ENCODE results near the gene GTF3C1. TPM values are rescaled to one million over a fixed set of nuclear protein-coding genes. Genes with fewer than 3 reads are reported as not detected.

The GTF3C1 gene
- total and polyA plus RNA-seq, 2 of the 13 experiments (the other 11 are each of a cell fraction or from before 2014, with no cell fraction given): 29.2 to 72.7 TPM

- no peak overlapping the region for H3K4me3 ChIP-seq (replicated peaks in 1 of 3; ENCODE audit: insufficient read depth in 1 of 3, low read depth in 2 of 3, low read length in 3 of 3)
- H3K9me3 ChIP-seq (ENCODE audit: low read length): no peaks in the 10 kb centered on the region
- in situ Hi-C loops (cut with HindIII; ENCODE audit: extremely low pct_ligation_motif_present, low pct_unique_long_range_greater_than_20kb) (no loop called here), intact Hi-C loops (cut with micrococcal nuclease; ENCODE audit: unreplicated experiment) (loop anchor here (10.0 kb wide), 1 partner anchor 90 kb away; no protein-coding TSS in a partner anchor)
- H3K79me2 ChIP-seq (ENCODE audit: insufficient read depth, low read length): no peaks in the 10 kb centered on the region
- BruUV-seq (replicated peaks): no TSS peak
- DNase-seq (ENCODE audit: low spot score) (no peak), FAIRE-seq (no peak), ATAC-seq (no peak)
- no peaks in the 10 kb centered on the region for H3K27me3 ChIP-seq (ENCODE audit: control insufficient read depth in 1 of 2, insufficient read depth in 2 of 2, low read length in 2 of 2)
- H3K4me2 ChIP-seq (ENCODE audit: low read depth, low read length): no peak overlapping the region
- H3K27ac ChIP-seq (ENCODE audit: extremely low read length, insufficient read depth, low read length): no peak overlapping the region
- H4K20me1 ChIP-seq (ENCODE audit: insufficient read depth, low read length): peaks cover 9% of the 10 kb centered on the region; the same call in 1 of the 2 replicates
- no peak overlapping the region for H2AFZ ChIP-seq (ENCODE audit: low read length)
- ChIA-PET POLR2A (interaction anchor here (1.9 kb wide), 1 partner anchor 35 kb away, joined by 5 read pairs; the partner anchor contains the start of genes GTF3C1 and KATNIP), CTCF (ENCODE audit: low intra/inter-chr PET ratio, low total read pairs) (no interaction called here)
- H3K9ac ChIP-seq (ENCODE audit: insufficient read depth, low read depth, low read length): no peak overlapping the region
- peaks cover 5% of the 10 kb centered on the region for H3K4me1 ChIP-seq (ENCODE audit: insufficient read depth, low read length)
- WGBS (ENCODE audit: low lambda C conversion rate): 98% methylated on average over 12 of the region's 12 CpGs
- TF ChIP-seq RBM22 (optimal IDR thresholded peaks at IDR 0.05; ENCODE audit: low read length) (no peak), ZNF280D (CRISPR knock-in tag; IDR thresholded peaks at IDR 0.05) (no peak), HNF1B (CRISPR knock-in tag; IDR thresholded peaks at IDR 0.05) (no peak), JUNB (CRISPR knock-in tag; IDR thresholded peaks at IDR 0.05; ENCODE audit: borderline replicate concordance) (no peak), ISX (CRISPR knock-in tag; conservative IDR thresholded peaks at IDR 0.05) (no peak), TFDP1 (CRISPR knock-in tag; IDR thresholded peaks at IDR 0.05; ENCODE audit: borderline replicate concordance) (no peak), ZFP41 (CRISPR knock-in tag; IDR thresholded peaks at IDR 0.05; ENCODE audit: borderline replicate concordance) (no peak), ZNF740 (CRISPR knock-in tag; IDR thresholded peaks at IDR 0.05) (no peak), PITX1 (CRISPR knock-in tag; IDR thresholded peaks at IDR 0.05) (no peak), ELK4 (CRISPR knock-in tag; IDR thresholded peaks at IDR 0.05; ENCODE audit: borderline replicate concordance) (no peak), POLR2AphosphoS5 (IDR thresholded peaks at IDR 0.05; ENCODE audit: low read depth, low read length) (no peak), BRCA1 (CRISPR knock-in tag; IDR thresholded peaks at IDR 0.05) (no peak), ZNF644 (CRISPR knock-in tag; IDR thresholded peaks at IDR 0.05; ENCODE audit: low read depth) (no peak), PREB (CRISPR knock-in tag; IDR thresholded peaks at IDR 0.05) (no peak), ZNF337 (CRISPR knock-in tag; IDR thresholded peaks at IDR 0.05; ENCODE audit: borderline replicate concordance, low read depth) (no peak), RFX5 (IDR thresholded peaks at IDR 0.05; ENCODE audit: low read depth, low read length) (no peak), SNAI1 (CRISPR knock-in tag; IDR thresholded peaks at IDR 0.05; ENCODE audit: borderline replicate concordance) (no peak)
- H3K36me3 ChIP-seq (replicated peaks in 1 of 2; ENCODE audit: control insufficient read depth in 1 of 2, insufficient read depth in 2 of 2, low read length in 2 of 2): peaks cover 33 to 85% of the 10 kb centered on the region in 2 experiments
Observed at GRCh38 chr16:27514806-27515205, 34.9 kb downstream of the GTF3C1 start.

All from HepG2 (cell line).